ENCODE data around the gene FRYL. TPM values are rescaled to one million over a fixed set of nuclear protein-coding genes. Genes with fewer than 3 reads are reported as not detected.
"Not testable (repeated sequence)": the region's sequence is repeated elsewhere in the genome, so short reads cannot be mapped to it uniquely, and the experiment has no call there.

FRYL gene
- total and polyA plus RNA-seq, 2 donors (not counting 1 experiment from before 2014, with no cell fraction given) = 20.3 to 61.4 TPM

DNA sequence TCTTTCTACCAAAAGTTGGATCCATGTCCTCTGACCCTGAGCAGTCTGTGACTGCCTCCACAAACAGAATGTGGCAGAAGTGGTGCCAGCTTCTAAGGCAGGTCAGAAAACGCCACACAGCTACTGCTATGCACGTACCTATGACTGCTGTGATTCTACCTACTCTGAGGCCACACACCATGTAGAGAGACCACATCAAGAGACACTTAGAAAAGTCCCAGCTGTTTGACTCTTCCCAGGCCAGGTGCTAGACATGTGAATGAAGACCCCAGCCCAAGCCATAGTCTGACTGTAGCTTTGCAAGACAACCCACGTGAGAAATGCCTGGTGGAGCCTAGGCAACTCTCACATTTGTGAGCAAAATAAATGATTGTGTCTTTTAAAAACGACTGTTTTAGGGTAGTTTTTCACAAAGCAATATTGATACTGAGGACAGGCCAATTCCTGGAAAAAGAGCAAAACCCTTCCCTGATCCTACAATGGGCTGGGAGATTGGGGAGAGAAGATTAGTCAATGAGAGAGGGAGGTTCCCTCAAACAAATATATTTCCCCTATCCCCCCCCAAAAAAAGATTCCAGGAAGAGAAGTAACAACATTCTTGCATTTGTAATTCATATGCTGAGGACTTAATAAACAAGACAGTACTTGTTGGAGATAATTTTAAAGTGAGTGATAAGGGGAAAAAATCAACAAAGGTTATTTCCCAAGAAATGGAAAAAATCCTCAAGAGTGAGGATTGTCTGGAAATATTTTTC, 33.3 kb downstream of the FRYL start:
- Histone ChIP-seq H4K20me1 (ENCODE audit: control insufficient read depth, extremely low read depth, insufficient read depth, low read length) (no peaks in the 10 kb centered on the region), H3K9me3 (ENCODE audit: control insufficient read depth, insufficient read depth, low read depth, low read length) (no peaks in the 10 kb centered on the region), H3K4me1 (ENCODE audit: control insufficient read depth, extremely low read depth, insufficient read depth, low read length) (no peaks in the 10 kb centered on the region), H3K27ac (ENCODE audit: insufficient read depth, low read length) (no peak overlapping the region), H3K4me3 (replicated peaks in 1 of 4; ENCODE audit: control extremely low read depth in 1 of 4, insufficient read depth in 1 of 4, low read depth in 3 of 4, low read length in 4 of 4) (no peak overlapping the region), H3K36me3 (ENCODE audit: control insufficient read depth, insufficient read depth, low read length) (no peaks in the 10 kb centered on the region), H3K9ac (ENCODE audit: insufficient read depth, low read length) (no peak overlapping the region), H3K79me2 (ENCODE audit: control insufficient read depth, insufficient read depth, low read length) (peaks cover 29% of the 10 kb centered on the region), H3K4me2 (ENCODE audit: extremely low read depth, insufficient read depth, low read length) (no peak overlapping the region), H3K27me3 (ENCODE audit: control insufficient read depth, insufficient read depth, low read length) (no peaks in the 10 kb centered on the region), H2AFZ (ENCODE audit: low read length) (no peak overlapping the region)
- no peak for DNase-seq (ENCODE audit: low read depth in 2 of 2)
- no peak for TF ChIP-seq EZH2 (IDR thresholded peaks at IDR 0.05; ENCODE audit: low read length, missing control alignments)
- no peak for TF ChIP-seq CTCF (conservative IDR thresholded peaks at IDR 0.05 in 1 of 2, IDR thresholded peaks at IDR 0.05 in 1 of 2; ENCODE audit: low read depth in 1 of 2, low read length in 2 of 2)

DNA sequence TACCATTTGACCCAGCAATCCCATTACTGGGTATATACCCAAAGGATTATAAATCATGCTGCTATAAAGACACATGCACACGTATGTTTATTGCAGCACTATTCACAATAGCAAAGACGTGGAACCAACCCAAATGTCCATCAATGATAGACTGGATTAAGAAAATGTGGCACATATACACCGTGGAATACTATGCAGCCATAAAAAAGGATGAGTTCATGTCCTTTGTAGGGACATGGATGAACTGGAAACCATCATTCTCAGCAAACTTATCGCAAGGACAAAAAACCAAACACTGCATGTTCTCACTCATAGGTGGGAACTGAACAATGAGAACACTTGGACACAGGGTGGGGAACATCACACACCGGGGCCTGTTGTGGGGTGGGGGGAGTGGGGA, 34.9 kb downstream of the FRYL start:
- not testable (repeated sequence) for H3K27me3 ChIP-seq (ENCODE audit: control insufficient read depth, insufficient read depth, low read length); H2AFZ ChIP-seq (ENCODE audit: low read length); H3K9ac ChIP-seq (ENCODE audit: insufficient read depth, low read length); H3K27ac ChIP-seq (ENCODE audit: insufficient read depth, low read length); H3K4me1 ChIP-seq (ENCODE audit: control insufficient read depth, extremely low read depth, insufficient read depth, low read length); H3K4me2 ChIP-seq (ENCODE audit: extremely low read depth, insufficient read depth, low read length); H3K4me3 ChIP-seq (replicated peaks in 1 of 4; ENCODE audit: control extremely low read depth in 1 of 4, insufficient read depth in 1 of 4, low read depth in 3 of 4, low read length in 4 of 4); H3K9me3 ChIP-seq (ENCODE audit: control insufficient read depth, insufficient read depth, low read depth, low read length); H4K20me1 ChIP-seq (ENCODE audit: control insufficient read depth, extremely low read depth, insufficient read depth, low read length); H3K36me3 ChIP-seq (ENCODE audit: control insufficient read depth, insufficient read depth, low read length); DNase-seq (ENCODE audit: low read depth in 2 of 2)
- peaks cover 37% of the 10 kb centered on the region for H3K79me2 ChIP-seq (ENCODE audit: control insufficient read depth, insufficient read depth, low read length)

- no peaks in the 10 kb centered on the region for H3K4me1 ChIP-seq (ENCODE audit: control insufficient read depth, extremely low read depth, insufficient read depth, low read length)
- DNase-seq (ENCODE audit: low read depth in 2 of 2) = peak in 1 of 2 donors; percentile 39
- H4K20me1 ChIP-seq (ENCODE audit: control insufficient read depth, extremely low read depth, insufficient read depth, low read length) = no peaks in the 10 kb centered on the region
- H3K27ac ChIP-seq (ENCODE audit: insufficient read depth, low read length) = no peak overlapping the region
- no peaks in the 10 kb centered on the region for H3K36me3 ChIP-seq (ENCODE audit: control insufficient read depth, insufficient read depth, low read length)
- peaks cover 44% of the 10 kb centered on the region for H3K79me2 ChIP-seq (ENCODE audit: control insufficient read depth, insufficient read depth, low read length)
- no peaks in the 10 kb centered on the region for H3K27me3 ChIP-seq (ENCODE audit: control insufficient read depth, insufficient read depth, low read length)
- TF ChIP-seq CTCF (conservative IDR thresholded peaks at IDR 0.05 in 1 of 2, IDR thresholded peaks at IDR 0.05 in 1 of 2; ENCODE audit: low read depth in 1 of 2, low read length in 2 of 2) = no peak
- H3K4me3 ChIP-seq (replicated peaks in 1 of 4; ENCODE audit: control extremely low read depth in 1 of 4, insufficient read depth in 1 of 4, low read depth in 3 of 4, low read length in 4 of 4) = no peak overlapping the region
- no peak overlapping the region for H3K9ac ChIP-seq (ENCODE audit: insufficient read depth, low read length)
- H3K4me2 ChIP-seq (ENCODE audit: extremely low read depth, insufficient read depth, low read length) = no peak overlapping the region
- no peak overlapping the region for H2AFZ ChIP-seq (ENCODE audit: low read length)
- no peaks in the 10 kb centered on the region for H3K9me3 ChIP-seq (ENCODE audit: control insufficient read depth, insufficient read depth, low read depth, low read length)
These were observed 37.7 kb downstream of the FRYL start for GRCh38 chr4:48742412-48742811.

Measured in fibroblast of lung (primary cell).